ENCODE data around the gene TAS2R7.

DNA sequence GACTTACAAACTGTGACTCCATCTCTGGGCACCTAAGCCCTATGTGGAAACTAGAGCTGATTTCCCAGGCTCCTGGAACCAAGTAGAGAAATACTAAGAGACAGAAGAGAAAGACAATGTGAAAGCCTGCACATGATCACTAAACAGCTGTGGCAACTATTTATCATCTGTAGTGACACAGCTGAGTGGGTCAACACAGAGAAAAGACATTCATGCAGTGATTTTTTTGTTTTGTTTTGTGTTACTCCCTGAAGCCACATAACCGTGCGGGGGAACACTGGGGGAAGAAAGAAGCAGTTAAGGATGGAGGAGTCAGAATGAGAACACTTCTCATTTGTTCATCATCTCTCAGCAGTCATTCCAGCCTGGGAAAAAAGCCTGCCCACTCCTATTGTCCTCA lies 45.3 kb upstream of the TAS2R7 start:
- no peak for TF ChIP-seq POLR2A (IDR thresholded peaks at IDR 0.05)
- TF ChIP-seq, protein P1, sequence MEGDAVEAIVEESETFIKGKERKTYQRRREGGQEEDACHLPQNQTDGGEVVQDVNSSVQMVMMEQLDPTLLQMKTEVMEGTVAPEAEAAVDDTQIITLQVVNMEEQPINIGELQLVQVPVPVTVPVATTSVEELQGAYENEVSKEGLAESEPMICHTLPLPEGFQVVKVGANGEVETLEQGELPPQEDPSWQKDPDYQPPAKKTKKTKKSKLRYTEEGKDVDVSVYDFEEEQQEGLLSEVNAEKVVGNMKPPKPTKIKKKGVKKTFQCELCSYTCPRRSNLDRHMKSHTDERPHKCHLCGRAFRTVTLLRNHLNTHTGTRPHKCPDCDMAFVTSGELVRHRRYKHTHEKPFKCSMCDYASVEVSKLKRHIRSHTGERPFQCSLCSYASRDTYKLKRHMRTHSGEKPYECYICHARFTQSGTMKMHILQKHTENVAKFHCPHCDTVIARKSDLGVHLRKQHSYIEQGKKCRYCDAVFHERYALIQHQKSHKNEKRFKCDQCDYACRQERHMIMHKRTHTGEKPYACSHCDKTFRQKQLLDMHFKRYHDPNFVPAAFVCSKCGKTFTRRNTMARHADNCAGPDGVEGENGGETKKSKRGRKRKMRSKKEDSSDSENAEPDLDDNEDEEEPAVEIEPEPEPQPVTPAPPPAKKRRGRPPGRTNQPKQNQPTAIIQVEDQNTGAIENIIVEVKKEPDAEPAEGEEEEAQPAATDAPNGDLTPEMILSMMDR (IDR thresholded peaks at IDR 0.05) = no peak
